ENCODE measurements around the gene KRT26.

DNA sequence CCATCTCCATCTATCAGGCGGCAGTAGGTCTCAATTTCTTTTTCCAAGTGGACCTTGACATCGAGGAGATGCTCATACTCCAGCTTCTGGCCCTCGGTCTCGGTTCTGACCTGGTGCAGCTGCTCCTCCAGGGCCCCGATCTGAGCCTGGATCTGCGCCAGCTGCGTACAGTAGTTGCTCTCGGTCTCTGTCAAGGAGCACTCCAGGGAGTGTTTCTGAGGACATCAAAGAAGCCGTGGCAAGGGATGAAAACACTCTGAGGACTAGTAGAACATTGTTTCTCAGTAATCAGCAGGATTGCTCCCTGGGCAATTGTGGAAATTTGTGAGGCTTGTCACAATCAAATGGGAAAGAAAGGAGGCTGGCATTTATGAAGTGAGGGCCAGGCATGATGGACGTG, 21.8 kb upstream of the KRT26 start:
- TF ChIP-seq, protein P1, sequence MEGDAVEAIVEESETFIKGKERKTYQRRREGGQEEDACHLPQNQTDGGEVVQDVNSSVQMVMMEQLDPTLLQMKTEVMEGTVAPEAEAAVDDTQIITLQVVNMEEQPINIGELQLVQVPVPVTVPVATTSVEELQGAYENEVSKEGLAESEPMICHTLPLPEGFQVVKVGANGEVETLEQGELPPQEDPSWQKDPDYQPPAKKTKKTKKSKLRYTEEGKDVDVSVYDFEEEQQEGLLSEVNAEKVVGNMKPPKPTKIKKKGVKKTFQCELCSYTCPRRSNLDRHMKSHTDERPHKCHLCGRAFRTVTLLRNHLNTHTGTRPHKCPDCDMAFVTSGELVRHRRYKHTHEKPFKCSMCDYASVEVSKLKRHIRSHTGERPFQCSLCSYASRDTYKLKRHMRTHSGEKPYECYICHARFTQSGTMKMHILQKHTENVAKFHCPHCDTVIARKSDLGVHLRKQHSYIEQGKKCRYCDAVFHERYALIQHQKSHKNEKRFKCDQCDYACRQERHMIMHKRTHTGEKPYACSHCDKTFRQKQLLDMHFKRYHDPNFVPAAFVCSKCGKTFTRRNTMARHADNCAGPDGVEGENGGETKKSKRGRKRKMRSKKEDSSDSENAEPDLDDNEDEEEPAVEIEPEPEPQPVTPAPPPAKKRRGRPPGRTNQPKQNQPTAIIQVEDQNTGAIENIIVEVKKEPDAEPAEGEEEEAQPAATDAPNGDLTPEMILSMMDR (IDR thresholded peaks at IDR 0.05 in 4 of 5, conservative IDR thresholded peaks at IDR 0.05 in 1 of 5), result no peak
- no peak for TF ChIP-seq POLR2A (IDR thresholded peaks at IDR 0.05)
